DND-41 (cell line): Measurements from ENCODE around the gene TXNL4B.

Experiments used
- CTCF ChIP-seq: IDR thresholded peaks from 2 replicates; pipeline ENCODE4 v1.5.1; 2012; ENCODE audit warnings: borderline replicate concordance, low read length, moderate library complexity, mild to moderate bottlenecking; ENCODE audit not compliant: poor library complexity, severe bottlenecking; ENCODE audit errors: extremely low read depth
- EZH2 ChIP-seq: IDR thresholded peaks from 3 replicates; pipeline ENCODE4 v1.6.1; 2012; ENCODE audit warnings: borderline replicate concordance, low read depth, mild to moderate bottlenecking, moderate library complexity, low read length, inconsistent platforms; ENCODE audit not compliant: severe bottlenecking

DNA sequence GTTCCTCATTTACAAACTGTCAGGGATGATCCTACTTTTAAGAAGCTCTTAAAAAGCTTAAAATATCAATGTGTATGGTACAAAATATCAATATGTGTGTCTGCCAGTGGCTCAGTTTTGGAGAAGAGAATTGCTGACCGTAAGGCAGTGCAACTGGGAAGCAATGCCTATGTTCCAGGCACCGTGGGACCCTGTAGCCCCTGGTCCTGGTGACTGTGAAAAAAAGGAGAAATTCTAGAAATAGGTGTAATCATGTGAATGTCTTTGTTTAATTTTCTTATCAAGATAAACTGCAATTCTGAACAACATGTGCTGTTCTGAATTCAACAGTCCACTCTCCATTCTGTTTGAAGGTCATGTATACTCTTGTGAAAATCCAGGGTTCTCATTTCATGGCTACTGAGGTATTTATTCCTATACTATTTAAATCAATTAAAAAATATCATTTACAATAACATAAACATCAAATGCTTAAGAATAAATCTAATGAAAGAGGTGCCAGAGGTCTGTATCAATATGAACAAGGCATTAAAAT, 48.5 kb downstream of the TXNL4B start:
- no peak for TF ChIP-seq CTCF
- TF ChIP-seq EZH2: no peak
